HL-60 (cell line): ENCODE data around the gene AKAP13.

Experiments used
- DNase-seq, 2 experiments: peaks; one replicate each; pipeline ENCODE4 v3.0.0-alpha.2; 2010 to 2020; ENCODE audit warnings: low read depth in 1 of 2, low spot score in 1 of 2
- H3K27ac ChIP-seq: fragments of 250-450 bp; sonication (Bioruptor Pico); replicated peaks from 2 replicates; pipeline ENCODE4 v1.5.1; 2020; ENCODE audit warnings: mild to moderate bottlenecking, moderate library complexity
- H3K27me3 ChIP-seq: fragments of 250-450 bp; sonication (Bioruptor Pico); 2 replicates; pipeline ENCODE4 v1.5.1; 2021; ENCODE audit warnings: mild to moderate bottlenecking, moderate library complexity; ENCODE audit not compliant: insufficient read depth, poor library complexity, severe bottlenecking
- H3K4me3 ChIP-seq: replicated peaks from 2 replicates; pipeline ENCODE4 v1.5.1; 2011; ENCODE audit warnings: mild to moderate bottlenecking, control low read depth, low read length; ENCODE audit not compliant: insufficient read depth
- GABPA ChIP-seq: IDR thresholded peaks from 2 replicates; pipeline ENCODE4 v1.6.1; 2012; ENCODE audit warnings: low read depth
- POLR2AphosphoS5 ChIP-seq: IDR thresholded peaks from 2 replicates; pipeline ENCODE4 v1.6.1; 2012; ENCODE audit warnings: low read depth
- SPI1 ChIP-seq: IDR thresholded peaks from 2 replicates; pipeline ENCODE4 v1.6.1; 2012; ENCODE audit warnings: low read depth, mild to moderate bottlenecking, borderline replicate concordance
- TF ChIP-seq, protein P1 (sequence below): IDR thresholded peaks from one replicate; pipeline ENCODE4 v1.5.1; 2011; ENCODE audit warnings: low read length, control low read depth, inconsistent platforms; ENCODE audit not compliant: insufficient read depth
- TF ChIP-seq, protein P2 (sequence below): IDR thresholded peaks from 2 replicates; pipeline ENCODE4 v1.6.1; 2012; ENCODE audit warnings: low read depth; ENCODE audit not compliant: insufficient replicate concordance

AKAP13 gene

DNA sequence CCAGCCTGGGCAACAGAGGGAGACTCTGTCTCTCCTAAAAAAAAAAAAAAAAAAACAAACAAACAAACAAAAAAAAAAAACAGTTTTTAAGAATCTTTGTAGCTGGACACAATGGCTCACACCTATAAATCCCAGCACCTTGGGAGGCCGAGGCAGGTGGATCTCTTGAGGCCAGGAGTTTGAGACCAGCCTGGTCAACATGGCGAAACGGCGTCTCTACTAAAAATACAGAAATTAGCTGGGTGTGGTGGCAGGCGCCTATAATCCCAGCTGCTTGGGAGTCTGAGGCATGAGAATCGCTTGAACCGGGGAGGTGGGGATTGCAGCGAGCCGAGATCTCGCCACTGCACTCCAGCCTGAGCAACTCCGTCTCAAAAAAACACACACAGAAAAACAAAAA is 361.3 kb downstream of the AKAP13 start:
- H3K27me3 ChIP-seq: no peaks in the 10 kb centered on the region
- TF ChIP-seq GABPA (no peak), POLR2AphosphoS5 (no peak), SPI1 (no peak)
- TF ChIP-seq, protein P1, sequence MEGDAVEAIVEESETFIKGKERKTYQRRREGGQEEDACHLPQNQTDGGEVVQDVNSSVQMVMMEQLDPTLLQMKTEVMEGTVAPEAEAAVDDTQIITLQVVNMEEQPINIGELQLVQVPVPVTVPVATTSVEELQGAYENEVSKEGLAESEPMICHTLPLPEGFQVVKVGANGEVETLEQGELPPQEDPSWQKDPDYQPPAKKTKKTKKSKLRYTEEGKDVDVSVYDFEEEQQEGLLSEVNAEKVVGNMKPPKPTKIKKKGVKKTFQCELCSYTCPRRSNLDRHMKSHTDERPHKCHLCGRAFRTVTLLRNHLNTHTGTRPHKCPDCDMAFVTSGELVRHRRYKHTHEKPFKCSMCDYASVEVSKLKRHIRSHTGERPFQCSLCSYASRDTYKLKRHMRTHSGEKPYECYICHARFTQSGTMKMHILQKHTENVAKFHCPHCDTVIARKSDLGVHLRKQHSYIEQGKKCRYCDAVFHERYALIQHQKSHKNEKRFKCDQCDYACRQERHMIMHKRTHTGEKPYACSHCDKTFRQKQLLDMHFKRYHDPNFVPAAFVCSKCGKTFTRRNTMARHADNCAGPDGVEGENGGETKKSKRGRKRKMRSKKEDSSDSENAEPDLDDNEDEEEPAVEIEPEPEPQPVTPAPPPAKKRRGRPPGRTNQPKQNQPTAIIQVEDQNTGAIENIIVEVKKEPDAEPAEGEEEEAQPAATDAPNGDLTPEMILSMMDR: no peak
- TF ChIP-seq, protein P2, sequence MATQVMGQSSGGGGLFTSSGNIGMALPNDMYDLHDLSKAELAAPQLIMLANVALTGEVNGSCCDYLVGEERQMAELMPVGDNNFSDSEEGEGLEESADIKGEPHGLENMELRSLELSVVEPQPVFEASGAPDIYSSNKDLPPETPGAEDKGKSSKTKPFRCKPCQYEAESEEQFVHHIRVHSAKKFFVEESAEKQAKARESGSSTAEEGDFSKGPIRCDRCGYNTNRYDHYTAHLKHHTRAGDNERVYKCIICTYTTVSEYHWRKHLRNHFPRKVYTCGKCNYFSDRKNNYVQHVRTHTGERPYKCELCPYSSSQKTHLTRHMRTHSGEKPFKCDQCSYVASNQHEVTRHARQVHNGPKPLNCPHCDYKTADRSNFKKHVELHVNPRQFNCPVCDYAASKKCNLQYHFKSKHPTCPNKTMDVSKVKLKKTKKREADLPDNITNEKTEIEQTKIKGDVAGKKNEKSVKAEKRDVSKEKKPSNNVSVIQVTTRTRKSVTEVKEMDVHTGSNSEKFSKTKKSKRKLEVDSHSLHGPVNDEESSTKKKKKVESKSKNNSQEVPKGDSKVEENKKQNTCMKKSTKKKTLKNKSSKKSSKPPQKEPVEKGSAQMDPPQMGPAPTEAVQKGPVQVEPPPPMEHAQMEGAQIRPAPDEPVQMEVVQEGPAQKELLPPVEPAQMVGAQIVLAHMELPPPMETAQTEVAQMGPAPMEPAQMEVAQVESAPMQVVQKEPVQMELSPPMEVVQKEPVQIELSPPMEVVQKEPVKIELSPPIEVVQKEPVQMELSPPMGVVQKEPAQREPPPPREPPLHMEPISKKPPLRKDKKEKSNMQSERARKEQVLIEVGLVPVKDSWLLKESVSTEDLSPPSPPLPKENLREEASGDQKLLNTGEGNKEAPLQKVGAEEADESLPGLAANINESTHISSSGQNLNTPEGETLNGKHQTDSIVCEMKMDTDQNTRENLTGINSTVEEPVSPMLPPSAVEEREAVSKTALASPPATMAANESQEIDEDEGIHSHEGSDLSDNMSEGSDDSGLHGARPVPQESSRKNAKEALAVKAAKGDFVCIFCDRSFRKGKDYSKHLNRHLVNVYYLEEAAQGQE: no peak
- no peak for DNase-seq
- H3K27ac ChIP-seq: no peak overlapping the region
- no peak overlapping the region for H3K4me3 ChIP-seq

DNA sequence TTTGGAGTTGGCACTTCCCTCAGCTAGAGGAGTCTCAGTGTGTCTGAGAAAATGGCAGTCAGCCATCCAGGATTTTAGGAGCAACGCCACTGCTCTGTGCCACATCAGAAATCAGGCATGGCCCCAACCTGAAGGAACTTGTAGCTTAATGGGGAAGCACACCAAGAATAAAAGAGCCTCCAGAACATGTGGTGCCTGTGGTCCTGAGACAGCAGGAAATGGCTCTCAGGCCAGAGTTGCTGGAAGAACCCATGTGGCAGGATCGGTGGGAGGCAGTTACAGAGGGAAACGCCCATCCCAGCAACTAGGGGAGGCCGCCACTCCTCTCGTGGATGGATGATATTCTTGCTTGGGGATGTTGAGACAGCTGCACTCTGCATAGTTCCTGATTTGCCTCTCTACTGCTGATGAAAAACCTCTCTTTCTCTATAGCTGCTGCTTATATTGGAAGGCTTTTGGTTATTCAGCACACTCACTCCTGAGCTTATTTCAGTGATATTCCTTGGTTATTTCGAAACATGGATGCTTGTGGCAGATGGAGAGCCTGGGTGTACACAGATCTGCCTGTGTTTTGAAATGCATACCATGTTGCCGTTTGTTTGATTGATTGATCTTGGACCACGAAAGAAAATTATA is 361.9 kb downstream of the AKAP13 start:
- TF ChIP-seq POLR2AphosphoS5 (no peak), GABPA (no peak), SPI1 (no peak)
- TF ChIP-seq, protein P1: no peak
- TF ChIP-seq, protein P2: no peak
- Histone ChIP-seq H3K27ac (no peak overlapping the region), H3K27me3 (no peaks in the 10 kb centered on the region), H3K4me3 (no peak overlapping the region)
- peak in 1 of 2 experiments; percentile 29 for DNase-seq

DNA sequence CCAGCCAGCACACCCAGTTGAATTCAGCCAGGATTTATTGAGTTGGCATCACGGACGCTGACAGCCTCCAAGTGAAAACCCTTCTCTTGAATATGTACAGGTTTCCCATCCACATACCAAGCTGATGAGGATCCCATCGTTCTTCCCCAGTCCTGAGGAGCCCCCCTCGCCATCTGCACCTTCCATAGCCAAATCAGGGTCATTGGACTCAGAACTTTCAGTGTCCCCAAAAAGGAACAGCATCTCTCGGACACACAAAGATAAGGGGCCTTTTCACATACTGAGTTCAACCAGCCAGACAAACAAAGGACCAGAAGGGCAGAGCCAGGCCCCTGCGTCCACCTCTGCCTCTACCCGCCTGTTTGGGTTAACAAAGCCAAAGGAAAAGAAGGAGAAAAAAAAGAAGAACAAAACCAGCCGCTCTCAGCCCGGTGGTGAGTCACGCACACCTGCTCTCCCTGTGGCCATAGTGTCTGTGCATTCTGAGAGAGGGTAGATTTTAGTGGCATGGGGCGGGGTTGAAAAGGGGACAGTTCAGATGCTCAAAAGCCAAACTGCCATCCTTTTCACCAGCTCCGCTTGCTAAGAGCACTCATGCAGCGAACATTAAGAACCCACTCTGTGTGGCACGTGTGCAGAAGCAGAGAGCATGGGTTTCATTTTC is 363.1 kb downstream of the AKAP13 start:
- no peak for DNase-seq
- H3K27me3 ChIP-seq: no peaks in the 10 kb centered on the region
- no peak overlapping the region for H3K4me3 ChIP-seq
- no peak for TF ChIP-seq POLR2AphosphoS5
- TF ChIP-seq, protein P2: no peak
- H3K27ac ChIP-seq: no peak overlapping the region
